HepG2 (cell line): ENCODE results near the gene PHKG2. TPM values are rescaled to one million over a fixed set of nuclear protein-coding genes. Genes with fewer than 3 reads are reported as not detected.

ENCODE experiments used
- CREB3 ChIP-seq: sonication (generic); formaldehyde crosslinking; IDR thresholded peaks from 2 replicates; pipeline ENCODE4 v1.5.0; 2020; ENCODE audit warnings: missing genetic modification reagents
- E2F2 ChIP-seq: sonication (generic); formaldehyde crosslinking; IDR thresholded peaks from 2 replicates; pipeline ENCODE4 v1.4.0; 2020; ENCODE audit warnings: missing genetic modification reagents, borderline replicate concordance
- MAFG ChIP-seq: sonication (generic); formaldehyde crosslinking; IDR thresholded peaks from 2 replicates; pipeline ENCODE4 v1.5.1; 2020; ENCODE audit warnings: mild to moderate bottlenecking, missing genetic modification reagents
- NCOA1 ChIP-seq: sonication (generic); formaldehyde crosslinking; IDR thresholded peaks from 2 replicates; pipeline ENCODE4 v1.9.0; 2021; ENCODE audit warnings: missing genetic modification reagents
- NFATC3 ChIP-seq: sonication (generic); formaldehyde crosslinking; IDR thresholded peaks from 2 replicates; pipeline ENCODE4 v1.5.1; 2020; ENCODE audit warnings: mild to moderate bottlenecking, missing genetic modification reagents
- NFE2L2 ChIP-seq: fragments of 150-350 bp; IDR thresholded peaks from 2 replicates; pipeline ENCODE4 v1.6.1; 2014; ENCODE audit warnings: low read length
- NR1H2 ChIP-seq: sonication (generic); formaldehyde crosslinking; IDR thresholded peaks from 2 replicates; pipeline ENCODE4 v1.8.1; 2022; ENCODE audit warnings: low read depth, missing genetic modification reagents, borderline replicate concordance
- PRMT3 ChIP-seq: sonication (generic); formaldehyde crosslinking; IDR thresholded peaks from 2 replicates; pipeline ENCODE4 v1.8.1; 2022; ENCODE audit warnings: low read depth, mild to moderate bottlenecking, moderate library complexity, missing genetic modification reagents, borderline replicate concordance
- REST ChIP-seq, 2 experiments: IDR thresholded peaks; 2 replicates each; pipeline ENCODE4 v1.6.1; 2011 to 2012; ENCODE audit warnings: low read length in 2 of 2, borderline replicate concordance in 1 of 2, low read depth in 1 of 2, mild to moderate bottlenecking in 1 of 2, moderate library complexity in 1 of 2
- SNAI1 ChIP-seq: sonication (generic); formaldehyde crosslinking; IDR thresholded peaks from 2 replicates; pipeline ENCODE4 v1.5.0; 2020; ENCODE audit warnings: mild to moderate bottlenecking, missing genetic modification reagents, borderline replicate concordance
- SOX13 ChIP-seq, 3 experiments: fragments of 450-650 bp in 1 of 3; sonication (generic) in 1 of 3; formaldehyde crosslinking in 1 of 3; IDR thresholded peaks in 2 of 3; conservative IDR thresholded peaks in 1 of 3; 2 replicates each; pipeline versions ENCODE4 v1.5.0 to v1.6.1; 2016 to 2020; ENCODE audit warnings: antibody characterized with exemption in 1 of 3, mild to moderate bottlenecking in 1 of 3, missing compliant biosample characterization in 1 of 3, missing genetic modification reagents in 1 of 3, moderate library complexity in 1 of 3
- ZBTB25 ChIP-seq: IDR thresholded peaks from 2 replicates; pipeline ENCODE4 v1.6.1; 2018; ENCODE audit warnings: missing genetic modification reagents
- ZEB1 ChIP-seq: IDR thresholded peaks from 2 replicates; pipeline ENCODE4 v1.6.1; 2012; ENCODE audit warnings: mild to moderate bottlenecking, low read depth, inconsistent platforms; ENCODE audit not compliant: insufficient replicate concordance
- ZFP36L1 ChIP-seq: sonication (generic); formaldehyde crosslinking; IDR thresholded peaks from 2 replicates; pipeline ENCODE4 v1.8.0; 2022; ENCODE audit warnings: mild to moderate bottlenecking, missing genetic modification reagents, moderate library complexity
- ZNF136 ChIP-seq: sonication (generic); formaldehyde crosslinking; IDR thresholded peaks from 2 replicates; pipeline ENCODE4 v1.8.1; 2022; ENCODE audit warnings: low read depth, mild to moderate bottlenecking, moderate library complexity, missing genetic modification reagents
- ZNF235 ChIP-seq: sonication (generic); formaldehyde crosslinking; IDR thresholded peaks from 2 replicates; pipeline ENCODE4 v1.8.1; 2023; ENCODE audit warnings: mild to moderate bottlenecking, missing genetic modification reagents, borderline replicate concordance
- ZNF367 ChIP-seq: sonication (generic); formaldehyde crosslinking; IDR thresholded peaks from 2 replicates; pipeline ENCODE4 v1.4.0; 2020; ENCODE audit warnings: missing genetic modification reagents, borderline replicate concordance
- ZNF383 ChIP-seq: sonication (generic); formaldehyde crosslinking; IDR thresholded peaks from 2 replicates; pipeline ENCODE4 v1.4.0; 2020; ENCODE audit warnings: missing genetic modification reagents, mild to moderate bottlenecking, borderline replicate concordance
- ZNF569 ChIP-seq: sonication (generic); formaldehyde crosslinking; IDR thresholded peaks from 2 replicates; pipeline ENCODE4 v1.5.0; 2020; ENCODE audit warnings: mild to moderate bottlenecking, missing genetic modification reagents, moderate library complexity, borderline replicate concordance
- ZSCAN29 ChIP-seq: sonication (generic); formaldehyde crosslinking; conservative IDR thresholded peaks from 2 replicates; pipeline ENCODE4 v1.4.0; 2020; ENCODE audit warnings: mild to moderate bottlenecking, missing genetic modification reagents
- polyA plus RNA-seq, 8 experiments: library from polyadenylated mRNA; depleted of rRNA in 3 of 8; stranded (reverse) in 7 of 8; unstranded in 1 of 8; fragments of >200 nt; fragmentation: Illumina TruSeq in 4 of 8; extraction: Trizol in 4 of 8; gene quantifications; 2 replicates each; pipeline versions ENCODE4 v1.2.1 to v1.2.3, GENCODE V29; 2011 to 2016; ENCODE audit warnings: low read depth in 4 of 8, missing spikeins in 1 of 8, mixed read lengths in 1 of 8; ENCODE audit not compliant: insufficient read depth in 1 of 8
- total RNA-seq, 5 experiments: library from RNA; depleted of rRNA; stranded (reverse); fragments of >200 nt; fragmentation: Illumina TruSeq; extraction: Trizol; gene quantifications; 2 replicates each; pipeline ENCODE4 v1.2.3, GENCODE V29; 2016; ENCODE audit warnings: low read depth in 1 of 5

Gene PHKG2
- total and polyA plus RNA-seq, 2 of the 13 experiments (the other 11 are each of a cell fraction or from before 2014, with no cell fraction given): 37.4 to 42.1 TPM

GRCh38 chr16:30787613-30788378, 39.6 kb downstream of the PHKG2 start (continued):
- no peak for TF ChIP-seq ZSCAN29
- TF ChIP-seq CREB3 (CRISPR knock-in tag): 0 out of 2 replicates have a peak, but pooled peaks have one; percentile 38
- no peak for TF ChIP-seq ZBTB25 (CRISPR knock-in tag)
- no peak for TF ChIP-seq NCOA1 (CRISPR knock-in tag)
- 0 out of 2 replicates have a peak, but pooled peaks have one; percentile 89 for TF ChIP-seq NFATC3 (CRISPR knock-in tag)
- no peak for TF ChIP-seq ZEB1
- peak; percentile 87; the same call in 1 of the 2 replicates for TF ChIP-seq ZNF136 (CRISPR knock-in tag)
- TF ChIP-seq NR1H2 (CRISPR knock-in tag): no peak
- peak; percentile 84 for TF ChIP-seq ZNF235 (CRISPR knock-in tag)
- TF ChIP-seq E2F2 (CRISPR knock-in tag): no peak
- TF ChIP-seq ZNF569 (CRISPR knock-in tag): no peak
- TF ChIP-seq REST (IDR thresholded peaks at IDR 0.05; ENCODE audit: borderline replicate concordance in 1 of 2, low read depth in 1 of 2, low read length in 2 of 2): peak in 1 of 2 experiments; percentile 61; a peak in 1 of 4 replicates
- TF ChIP-seq ZNF367 (CRISPR knock-in tag): no peak
- TF ChIP-seq SNAI1 (CRISPR knock-in tag): peak; percentile 75; the same call in 1 of the 2 replicates
- TF ChIP-seq ZNF383 (CRISPR knock-in tag): no peak
- TF ChIP-seq SOX13 (IDR thresholded peaks at IDR 0.05): no peak
- peak in 1 of 2 experiments; percentile 19; a peak in 1 of 4 replicates for TF ChIP-seq SOX13 (CRISPR knock-in tag; conservative IDR thresholded peaks at IDR 0.05 in 1 of 2, IDR thresholded peaks at IDR 0.05 in 1 of 2)
- TF ChIP-seq NFE2L2: 0 out of 2 replicates have a peak, but pooled peaks have one; percentile 2
- TF ChIP-seq MAFG (CRISPR knock-in tag): no peak
- 0 out of 2 replicates have a peak, but pooled peaks have one; percentile 18 for TF ChIP-seq PRMT3 (CRISPR knock-in tag)
- TF ChIP-seq ZFP36L1 (CRISPR knock-in tag): peak; percentile 10; the same call in 1 of the 2 replicates
